Upper lobe of right lung (tissue), 1 donor: ENCODE results near the gene CGB5. TPM values are rescaled to one million over a fixed set of nuclear protein-coding genes. Genes with fewer than 3 reads are reported as not detected.

Experiments used
- ATAC-seq: fragments of 200-7000 bp; cut with Tn5 transposase; one replicate; pipeline ENCODE4 v1.9.1; 2020; ENCODE audit warnings: mild to moderate bottlenecking, moderate library complexity
- DNase-seq: peaks from one replicate; pipeline ENCODE4 v3.0.0-alpha.2; 2020
- H3K27ac ChIP-seq: fragments of 200-600 bp; one replicate; pipeline ENCODE4 v1.8.0; 2022
- H3K27me3 ChIP-seq: fragments of 200-600 bp; one replicate; pipeline ENCODE4 v1.8.0; 2022; ENCODE audit warnings: mild to moderate bottlenecking
- H3K36me3 ChIP-seq: fragments of 200-600 bp; one replicate; pipeline ENCODE4 v1.8.0; 2022
- H3K4me1 ChIP-seq: fragments of 200-600 bp; one replicate; pipeline ENCODE4 v1.8.0; 2022
- H3K4me3 ChIP-seq: fragments of 200-600 bp; one replicate; pipeline ENCODE4 v1.8.0; 2022; ENCODE audit warnings: mild to moderate bottlenecking
- H3K9me3 ChIP-seq: fragments of 200-600 bp; one replicate; pipeline ENCODE4 v1.8.0; 2022
- intact Hi-C: fragments of 100-400 bp; cut with DNase I; formaldehyde crosslinking; loops from one replicate; pipeline ENCODE4 v1.11.0; 2022
- total RNA-seq: library from RNA; stranded (reverse); fragmentation: NEBNext Ultra II Directional; extraction: Animal tissue kit (Norgen Biotek cat#: 25700); gene quantifications from one replicate; pipeline ENCODE4 v1.2.1, GENCODE V29; 2021
- TF ChIP-seq, protein P1 (sequence below): fragments of 200-600 bp; IDR thresholded peaks from one replicate; pipeline ENCODE4 v1.8.0; 2022; ENCODE audit warnings: antibody characterized with exemption
- donor health status: DM: no; HTN: yes; CAD: no; lungs with severe emphysema.

The CGB5 gene
- total RNA-seq, 1 donor from 2014 or later: not detected

DNA sequence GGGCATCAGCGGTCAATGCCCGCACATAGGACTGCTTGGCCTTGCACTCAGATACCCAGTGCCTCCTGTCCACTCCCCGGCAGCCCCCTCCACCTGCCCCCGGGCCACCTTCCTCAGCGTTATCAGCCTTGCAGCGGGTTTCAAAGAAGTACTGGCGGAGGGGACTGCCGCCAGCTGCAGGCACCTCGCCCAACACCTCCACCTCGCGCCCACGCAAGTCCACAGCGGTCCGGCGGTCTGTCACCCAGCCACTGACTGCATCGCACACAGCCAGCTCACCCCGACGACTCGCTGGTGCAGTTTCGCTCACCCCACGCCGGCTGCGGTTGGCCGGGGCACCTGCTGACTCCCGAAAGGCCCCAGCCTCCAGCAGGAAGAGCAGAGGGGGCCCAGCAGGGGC is 17.8 kb downstream of the CGB5 start:
- Histone ChIP-seq H3K9me3 (no peaks in the 10 kb centered on the region), H3K27ac (no peak overlapping the region), H3K36me3 (no peaks in the 10 kb centered on the region), H3K4me1 (peaks cover 16% of the 10 kb centered on the region), H3K27me3 (peaks cover 56% of the 10 kb centered on the region), H3K4me3 (no peak overlapping the region)
- intact Hi-C loops: no loop called here
- no peak for ATAC-seq
- DNase-seq: no peak
- TF ChIP-seq, protein P1, sequence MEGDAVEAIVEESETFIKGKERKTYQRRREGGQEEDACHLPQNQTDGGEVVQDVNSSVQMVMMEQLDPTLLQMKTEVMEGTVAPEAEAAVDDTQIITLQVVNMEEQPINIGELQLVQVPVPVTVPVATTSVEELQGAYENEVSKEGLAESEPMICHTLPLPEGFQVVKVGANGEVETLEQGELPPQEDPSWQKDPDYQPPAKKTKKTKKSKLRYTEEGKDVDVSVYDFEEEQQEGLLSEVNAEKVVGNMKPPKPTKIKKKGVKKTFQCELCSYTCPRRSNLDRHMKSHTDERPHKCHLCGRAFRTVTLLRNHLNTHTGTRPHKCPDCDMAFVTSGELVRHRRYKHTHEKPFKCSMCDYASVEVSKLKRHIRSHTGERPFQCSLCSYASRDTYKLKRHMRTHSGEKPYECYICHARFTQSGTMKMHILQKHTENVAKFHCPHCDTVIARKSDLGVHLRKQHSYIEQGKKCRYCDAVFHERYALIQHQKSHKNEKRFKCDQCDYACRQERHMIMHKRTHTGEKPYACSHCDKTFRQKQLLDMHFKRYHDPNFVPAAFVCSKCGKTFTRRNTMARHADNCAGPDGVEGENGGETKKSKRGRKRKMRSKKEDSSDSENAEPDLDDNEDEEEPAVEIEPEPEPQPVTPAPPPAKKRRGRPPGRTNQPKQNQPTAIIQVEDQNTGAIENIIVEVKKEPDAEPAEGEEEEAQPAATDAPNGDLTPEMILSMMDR: no peak

DNA sequence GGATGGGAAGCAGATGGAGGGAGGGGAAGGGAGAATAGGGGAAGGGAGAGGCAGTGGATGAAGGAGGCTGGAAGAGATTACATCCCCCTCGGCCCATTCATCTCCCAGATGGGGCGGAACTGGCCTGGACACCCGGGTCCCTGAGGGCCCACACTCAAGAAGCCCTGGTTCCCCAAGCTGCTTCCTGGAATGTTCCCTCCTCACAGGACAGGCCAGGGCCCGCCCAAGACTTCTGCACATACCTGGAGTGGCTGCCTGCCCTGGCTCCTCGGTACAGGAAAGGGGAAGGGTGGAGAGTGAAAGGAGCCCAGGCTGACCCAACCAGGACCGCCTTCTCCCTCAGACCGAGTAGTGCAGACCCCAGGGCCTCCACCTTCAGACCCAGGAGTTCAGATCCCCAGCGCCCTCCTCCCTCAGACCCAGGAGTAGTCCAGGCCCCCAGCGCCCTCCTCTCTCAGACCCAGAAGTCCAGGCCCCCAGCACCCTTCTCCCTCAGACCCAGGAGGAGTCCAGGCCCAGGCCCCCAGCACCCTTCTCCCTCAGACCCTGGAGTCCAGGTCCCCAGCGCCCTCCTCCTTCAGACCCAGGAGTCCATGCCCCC is 20.5 kb downstream of the CGB5 start:
- no peak for DNase-seq
- TF ChIP-seq, protein P1: no peak
- no peaks in the 10 kb centered on the region for H3K9me3 ChIP-seq
- no peak overlapping the region for H3K27ac ChIP-seq
- peaks cover 3% of the 10 kb centered on the region for H3K4me1 ChIP-seq
- no peaks in the 10 kb centered on the region for H3K36me3 ChIP-seq
- H3K4me3 ChIP-seq: peak overlapping the region; percentile 26
- intact Hi-C loops: no loop called here
- ATAC-seq: peak; percentile 83
- H3K27me3 ChIP-seq: peaks cover 55% of the 10 kb centered on the region

DNA sequence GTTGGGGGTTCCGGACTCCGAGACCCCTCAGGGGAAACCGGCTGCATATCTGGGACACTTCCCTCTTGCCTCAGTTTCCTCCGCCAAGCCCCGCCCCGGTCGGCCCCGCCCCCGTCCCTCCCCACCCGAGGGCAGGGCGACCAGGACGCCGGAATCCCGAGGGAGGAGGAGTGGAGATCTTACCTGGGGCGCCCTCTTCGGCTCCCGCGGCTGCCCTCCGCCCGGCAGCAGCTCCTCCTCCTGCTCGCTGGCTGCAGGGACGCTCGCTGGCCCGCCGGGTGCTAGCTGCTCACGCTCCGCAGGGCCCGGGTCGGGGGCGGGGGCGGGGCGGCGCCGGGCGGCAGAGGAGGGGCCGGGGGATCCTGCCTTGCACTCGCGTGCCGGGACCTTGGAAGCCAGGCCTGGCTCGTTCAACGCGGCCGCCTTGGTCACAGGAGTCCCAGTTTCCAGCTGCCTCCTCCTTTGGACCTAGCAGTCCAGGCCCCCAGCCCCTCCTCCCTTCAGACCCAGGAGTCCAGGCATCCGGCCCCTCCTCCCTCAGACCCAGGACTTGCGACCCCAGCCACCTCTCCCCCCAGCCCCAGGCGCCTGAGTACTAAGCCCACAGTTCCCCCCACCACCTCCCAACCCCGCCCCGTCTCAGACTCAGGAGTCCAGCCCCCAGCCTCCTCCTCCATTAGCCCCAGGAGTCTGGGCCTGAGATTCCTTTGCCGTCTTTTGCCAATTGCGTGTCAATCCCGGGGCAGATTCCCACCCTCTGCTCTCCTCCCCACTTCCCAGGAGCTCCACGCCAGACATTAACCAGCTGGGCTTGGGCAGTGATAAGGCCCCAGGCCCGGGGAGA is 21.3 kb downstream of the CGB5 start, which contains the start of gene NTF4:
Gene NTF4, minus strand, starts transcription at position 51 of the 844 bp plus-strand sequence. CDS start 2,821 bp downstream, outside the sequence.
- Histone ChIP-seq H3K36me3 (no peaks in the 10 kb centered on the region), H3K4me3 (peak within 1 kb of the TSS; percentile 26), H3K4me1 (peaks cover 3% of the 10 kb centered on the region), H3K27ac (no peak within 1 kb of the TSS), H3K27me3 (peaks cover 60% of the 10 kb centered on the region), H3K9me3 (no peaks in the 10 kb centered on the region)
- ATAC-seq (peak; percentile 79), DNase-seq (no peak)
- TF ChIP-seq, protein P1: no peak
- intact Hi-C loops: no loop called here

DNA sequence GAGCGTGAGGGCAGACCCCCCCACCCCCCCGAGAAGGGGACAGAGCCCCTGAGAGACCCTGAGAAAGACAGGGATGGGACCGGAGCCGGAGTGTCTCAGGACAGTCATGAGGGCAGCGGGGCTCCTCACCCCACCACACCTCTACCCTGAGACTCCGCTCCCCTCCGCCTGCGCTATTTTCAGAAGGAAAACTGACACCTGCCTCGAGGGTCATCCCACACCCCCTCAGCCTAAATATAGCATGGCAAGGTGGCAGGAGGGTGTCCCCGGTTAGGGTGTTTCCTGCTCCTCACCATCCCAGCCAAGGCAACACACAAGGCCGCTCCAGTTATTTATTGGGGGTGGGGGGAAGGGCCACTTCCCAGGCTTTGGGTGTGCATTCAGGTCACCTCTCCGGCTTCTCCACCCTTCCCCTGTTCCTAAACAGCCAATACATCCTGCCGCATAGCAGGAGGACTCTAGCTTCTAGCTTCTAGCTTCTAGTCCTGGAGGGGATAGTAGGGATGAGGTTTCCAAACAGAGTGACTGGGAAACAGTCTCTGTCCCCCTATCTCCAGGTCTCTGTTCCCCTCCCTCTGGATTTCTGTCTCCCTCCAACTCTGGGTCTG is 22.4 kb downstream of the CGB5 start:
- H3K27ac ChIP-seq: no peak overlapping the region
- no peaks in the 10 kb centered on the region for H3K36me3 ChIP-seq
- ATAC-seq (no peak), DNase-seq (no peak)
- intact Hi-C loops: no loop called here
- H3K4me3 ChIP-seq: no peak overlapping the region
- no peaks in the 10 kb centered on the region for H3K9me3 ChIP-seq
- TF ChIP-seq, protein P1: no peak
- peaks cover 3% of the 10 kb centered on the region for H3K4me1 ChIP-seq
- H3K27me3 ChIP-seq: peaks cover 70% of the 10 kb centered on the region

DNA sequence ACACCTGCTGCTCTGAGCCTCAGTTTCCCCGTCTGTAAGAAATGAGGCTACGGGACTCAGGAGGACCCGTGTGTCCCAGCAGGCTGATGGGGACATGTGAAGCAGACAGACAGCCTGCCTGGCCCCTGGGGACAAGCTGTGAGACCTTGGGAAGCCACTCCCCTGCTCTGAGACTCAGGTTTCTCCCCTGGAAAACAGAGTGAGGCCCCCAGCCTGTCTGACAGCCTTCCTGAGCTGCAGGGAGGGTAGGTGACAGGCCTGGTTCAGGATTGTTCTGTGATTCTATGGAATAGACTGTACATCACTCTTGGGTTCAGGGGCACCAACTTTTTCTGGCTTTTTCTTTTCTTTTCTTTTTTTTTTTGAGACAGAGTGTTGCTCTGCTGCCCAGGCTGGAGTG is 23.9 kb downstream of the CGB5 start:
- H3K27ac ChIP-seq: no peak overlapping the region
- no peaks in the 10 kb centered on the region for H3K9me3 ChIP-seq
- DNase-seq (no peak), ATAC-seq (no peak)
- no peaks in the 10 kb centered on the region for H3K36me3 ChIP-seq
- no peak overlapping the region for H3K4me3 ChIP-seq
- H3K4me1 ChIP-seq: peaks cover 3% of the 10 kb centered on the region
- peaks cover 72% of the 10 kb centered on the region for H3K27me3 ChIP-seq
- TF ChIP-seq, protein P1: no peak
- intact Hi-C loops: no loop called here
